Activated CD4-positive, alpha-beta T cell treated with anti-CD3 and anti-CD28 coated beads, Interleukin-2, amount 10 ng/mL, durations not matched to agents 24 days and 14 days (primary cell): ENCODE data around the gene UST. TPM values are rescaled to one million over a fixed set of nuclear protein-coding genes. Genes with fewer than 3 reads are reported as not detected.
"Not testable (repeated sequence)": the region's sequence is repeated elsewhere in the genome, so short reads cannot be mapped to it uniquely, and the experiment has no call there.

Experiments
- DNase-seq: peaks from one replicate; pipeline ENCODE4 v3.0.0; 2022
- H3K27ac Mint-ChIP-seq: one replicate; pipeline ENCODE4 v1.8.0; 2022; ENCODE audit warnings: mild to moderate bottlenecking, mixed read lengths
- H3K27me3 Mint-ChIP-seq: one replicate; pipeline ENCODE4 v1.8.0; 2022; ENCODE audit warnings: mixed read lengths
- H3K36me3 Mint-ChIP-seq: one replicate; pipeline ENCODE4 v1.8.0; 2022; ENCODE audit warnings: low read depth, mild to moderate bottlenecking, mixed read lengths
- H3K4me1 Mint-ChIP-seq: one replicate; pipeline ENCODE4 v1.8.0; 2021; ENCODE audit warnings: mixed read lengths
- H3K4me3 Mint-ChIP-seq: one replicate; pipeline ENCODE4 v1.8.0; 2022; ENCODE audit warnings: mild to moderate bottlenecking, moderate library complexity, mixed read lengths
- H3K9me3 Mint-ChIP-seq: one replicate; pipeline ENCODE4 v1.8.0; 2021; ENCODE audit warnings: mixed read lengths
- intact Hi-C: fragments of 100-400 bp; cut with micrococcal nuclease; formaldehyde crosslinking; loops from one replicate; pipeline ENCODE4 v1.15.1; 2023
- total RNA-seq: library from RNA; stranded (reverse); gene quantifications from 2 replicates; pipeline ENCODE4 v1.2.3, GENCODE V29; 2022

UST gene
- total RNA-seq, 1 donor from 2014 or later: 0.70 TPM

DNA sequence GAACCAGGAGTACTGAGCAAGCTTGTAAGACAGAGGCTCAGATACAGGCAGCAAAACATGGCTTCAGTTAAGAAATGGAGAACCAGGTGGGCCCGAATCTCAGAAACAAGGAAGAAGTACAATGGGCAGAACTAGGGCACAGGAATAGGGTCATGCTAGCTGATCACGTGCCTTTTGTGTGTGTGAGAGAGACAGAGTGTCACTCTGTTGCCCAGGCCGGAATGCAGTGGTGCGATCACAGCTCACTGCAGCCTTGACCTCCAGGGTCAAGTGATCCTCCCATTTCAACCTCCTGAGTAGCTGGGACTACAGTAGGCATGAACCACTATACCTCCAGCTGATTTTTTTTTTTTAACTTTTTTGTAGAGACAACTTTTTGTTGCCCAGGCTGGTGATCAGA, 257.8 kb downstream of the UST start:
- peaks cover 10% of the 10 kb centered on the region for H3K4me1 Mint-ChIP-seq
- DNase-seq: no peak
- H3K36me3 Mint-ChIP-seq: peaks cover 9% of the 10 kb centered on the region
- no peak overlapping the region for H3K27ac Mint-ChIP-seq
- intact Hi-C loops: no loop called here
- peaks cover 7% of the 10 kb centered on the region for H3K9me3 Mint-ChIP-seq
- peaks cover 17% of the 10 kb centered on the region for H3K27me3 Mint-ChIP-seq
- H3K4me3 Mint-ChIP-seq: no peak overlapping the region

DNA sequence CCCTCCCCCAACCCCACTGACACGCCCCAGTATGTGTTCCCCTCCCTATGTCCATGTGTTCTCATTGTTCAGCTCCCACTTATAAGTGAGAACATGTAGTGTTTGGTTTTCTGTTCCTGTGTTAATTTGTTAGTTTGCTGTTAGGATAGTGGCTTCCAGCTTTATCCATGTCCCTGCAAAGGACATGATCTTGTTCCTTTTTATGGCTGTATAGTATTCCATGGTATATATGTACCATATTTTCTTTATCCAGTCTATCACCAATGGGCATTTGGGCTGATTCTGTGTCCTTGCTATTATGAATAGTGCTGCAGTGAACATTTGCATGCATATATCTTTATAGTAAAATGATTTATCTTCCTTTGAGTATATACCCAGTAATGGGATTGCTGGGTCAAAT, 259.4 kb downstream of the UST start:
- peaks cover 20% of the 10 kb centered on the region for H3K27me3 Mint-ChIP-seq
- H3K9me3 Mint-ChIP-seq, H3K27ac Mint-ChIP-seq, H3K4me1 Mint-ChIP-seq, intact Hi-C loops, DNase-seq, H3K4me3 Mint-ChIP-seq, H3K36me3 Mint-ChIP-seq: not testable (repeated sequence)

GRCh38 chr6:149006671-149007070, 259.8 kb downstream of the UST start:
- H3K4me3 Mint-ChIP-seq: no peak overlapping the region
- H3K4me1 Mint-ChIP-seq: no peaks in the 10 kb centered on the region
- peaks cover 20% of the 10 kb centered on the region for H3K27me3 Mint-ChIP-seq
- H3K27ac Mint-ChIP-seq: no peak overlapping the region
- H3K9me3 Mint-ChIP-seq: peaks cover 7% of the 10 kb centered on the region
- intact Hi-C loops: no loop called here
- DNase-seq: no peak
- H3K36me3 Mint-ChIP-seq: no peaks in the 10 kb centered on the region

DNA sequence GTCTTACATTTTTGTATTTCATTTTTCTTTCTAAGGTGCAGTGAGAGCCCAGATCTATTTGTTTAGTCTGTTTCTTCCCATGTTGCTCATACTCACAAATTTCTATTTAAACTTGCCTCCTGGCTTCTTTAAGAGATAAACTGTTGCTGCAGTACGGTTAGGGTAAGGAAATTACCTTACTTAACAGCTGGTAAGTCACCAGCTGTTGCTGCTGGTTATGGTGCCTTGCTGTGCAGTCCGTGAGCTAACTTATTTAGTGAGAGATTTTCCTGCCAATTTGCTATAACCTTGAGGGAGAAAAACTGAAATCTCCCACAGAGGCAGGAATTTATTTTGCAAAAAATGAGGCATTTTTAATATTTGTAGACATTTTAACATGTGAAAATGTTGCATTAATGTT, 261.0 kb downstream of the UST start:
- no peaks in the 10 kb centered on the region for H3K4me1 Mint-ChIP-seq
- no peak overlapping the region for H3K4me3 Mint-ChIP-seq
- DNase-seq: no peak
- H3K9me3 Mint-ChIP-seq: peaks cover 7% of the 10 kb centered on the region
- H3K36me3 Mint-ChIP-seq: no peaks in the 10 kb centered on the region
- intact Hi-C loops: no loop called here
- peaks cover 25% of the 10 kb centered on the region for H3K27me3 Mint-ChIP-seq
- H3K27ac Mint-ChIP-seq: no peak overlapping the region

DNA sequence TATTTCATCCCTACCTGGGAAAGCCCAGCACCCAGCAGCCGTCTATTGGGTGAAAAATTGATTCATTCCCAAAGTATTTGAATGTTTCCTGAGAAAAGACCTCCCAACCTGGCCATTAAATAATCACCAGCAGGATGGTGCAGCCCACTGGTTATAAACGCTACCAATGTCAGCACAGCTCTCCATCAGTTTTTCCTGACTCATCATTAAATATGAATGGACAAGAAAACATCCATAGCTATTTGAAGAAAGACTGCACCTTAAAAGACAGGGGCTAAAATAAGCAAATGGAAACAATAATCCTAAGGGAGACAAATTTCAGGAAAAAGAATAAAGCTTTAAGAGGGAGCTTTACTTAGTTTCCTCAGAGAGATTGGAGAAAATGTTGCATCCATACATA, 261.9 kb downstream of the UST start:
- Mint-ChIP-seq H3K4me1 (no peaks in the 10 kb centered on the region), H3K27ac (no peak overlapping the region), H3K27me3 (peaks cover 25% of the 10 kb centered on the region), H3K36me3 (no peaks in the 10 kb centered on the region), H3K4me3 (no peak overlapping the region), H3K9me3 (peaks cover 7% of the 10 kb centered on the region)
- DNase-seq: no peak
- intact Hi-C loops: no loop called here

GRCh38 chr6:149012040-149012545, 265.3 kb downstream of the UST start:
- H3K36me3 Mint-ChIP-seq: no peaks in the 10 kb centered on the region
- DNase-seq: no peak
- peaks cover 23% of the 10 kb centered on the region for H3K27me3 Mint-ChIP-seq
- no peaks in the 10 kb centered on the region for H3K9me3 Mint-ChIP-seq
- H3K4me3 Mint-ChIP-seq: no peak overlapping the region
- no peaks in the 10 kb centered on the region for H3K4me1 Mint-ChIP-seq
- no peak overlapping the region for H3K27ac Mint-ChIP-seq
- intact Hi-C loops: no loop called here

DNA sequence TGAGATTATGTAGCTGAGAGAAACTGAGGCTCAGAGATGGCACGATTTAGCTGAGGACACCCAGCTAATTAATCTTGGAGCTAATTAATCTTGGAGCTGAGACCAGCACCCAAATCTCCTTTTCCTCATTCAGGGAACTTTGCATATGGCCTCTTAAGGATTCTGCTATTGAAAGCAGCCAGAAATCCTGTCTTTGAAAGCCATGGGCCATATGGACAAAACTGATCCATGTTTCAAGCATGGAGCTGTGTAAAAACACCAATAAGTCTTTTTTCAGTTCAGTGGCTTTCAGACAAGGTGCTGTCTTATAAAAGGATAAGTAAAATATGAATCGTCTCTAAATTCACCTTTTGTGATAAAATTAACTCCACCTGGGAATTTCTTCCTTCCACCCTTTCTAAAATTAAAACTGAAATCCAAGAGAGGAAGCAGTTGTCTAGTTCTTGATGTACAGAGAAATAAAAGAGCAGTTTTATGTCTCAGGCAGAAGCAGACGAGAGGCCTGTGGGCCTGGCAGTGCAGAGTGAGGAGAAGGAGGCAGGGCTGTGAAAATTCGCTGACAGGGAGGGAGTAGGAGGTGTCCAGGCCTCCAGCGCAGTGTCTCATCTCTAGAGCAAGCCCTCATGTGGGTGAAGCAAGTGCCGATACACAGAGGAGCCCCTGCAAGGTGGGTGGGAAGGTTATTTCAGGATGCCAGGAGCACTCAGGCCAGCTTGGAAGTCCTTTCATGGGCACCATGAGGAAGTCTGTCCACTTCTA, 266.9 kb downstream of the UST start:
- intact Hi-C loops: no loop called here
- Mint-ChIP-seq H3K9me3 (no peaks in the 10 kb centered on the region), H3K36me3 (no peaks in the 10 kb centered on the region), H3K27ac (no peak overlapping the region), H3K27me3 (peaks cover 20% of the 10 kb centered on the region), H3K4me3 (no peak overlapping the region), H3K4me1 (no peaks in the 10 kb centered on the region)
- no peak for DNase-seq

DNA sequence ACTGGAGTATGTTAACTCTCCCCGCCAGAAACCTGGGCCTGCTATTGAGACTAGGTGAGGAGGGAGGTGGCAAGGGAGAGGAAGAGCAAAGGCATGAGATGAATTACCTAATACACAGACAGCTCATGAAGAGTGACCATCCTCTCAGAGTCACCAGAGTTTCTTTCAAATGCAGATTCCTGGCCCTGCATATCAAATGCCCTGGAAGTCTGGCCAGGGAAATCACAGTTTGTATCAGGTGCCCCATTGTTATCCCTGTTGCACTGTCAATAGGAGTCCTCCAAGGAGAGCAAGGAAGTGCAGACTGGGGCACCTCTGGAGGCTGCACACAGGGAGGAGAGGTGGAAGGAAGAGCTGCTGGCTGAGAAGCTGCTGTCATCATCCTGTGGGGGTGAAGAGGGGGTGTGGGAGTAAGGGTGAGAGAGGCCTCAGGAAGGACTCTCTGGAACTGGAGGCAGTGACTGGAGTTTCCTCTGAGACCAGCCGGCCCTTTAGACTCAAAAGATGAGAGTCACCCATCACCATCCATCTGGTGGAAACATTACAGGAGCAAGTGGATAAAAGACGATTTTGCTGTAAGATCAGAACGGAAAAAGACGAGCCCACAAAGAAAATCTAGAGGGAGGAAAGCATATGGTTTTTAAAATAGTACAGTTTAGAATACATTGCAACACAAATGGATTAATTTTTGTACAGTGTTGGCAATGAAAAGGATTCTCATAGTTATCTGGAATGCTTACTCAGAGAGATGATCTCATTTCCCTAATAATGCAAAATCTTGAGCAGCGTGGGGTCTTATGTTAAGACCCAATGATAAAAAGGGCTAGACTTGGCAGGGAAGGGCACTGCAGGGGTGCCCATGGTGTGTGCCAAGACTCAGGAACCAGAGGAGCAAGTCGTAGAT, 268.1 kb downstream of the UST start:
- intact Hi-C loops: no loop called here
- no peak for DNase-seq
- Mint-ChIP-seq H3K27ac (no peak overlapping the region), H3K4me1 (no peaks in the 10 kb centered on the region), H3K4me3 (no peak overlapping the region), H3K27me3 (peaks cover 12% of the 10 kb centered on the region), H3K36me3 (no peaks in the 10 kb centered on the region), H3K9me3 (no peaks in the 10 kb centered on the region)

GRCh38 chr6:149015535-149016525, 269.0 kb downstream of the UST start:
- intact Hi-C loops: no loop called here
- Mint-ChIP-seq H3K4me1 (no peaks in the 10 kb centered on the region), H3K4me3 (no peak overlapping the region), H3K27ac (no peak overlapping the region), H3K27me3 (peaks cover 11% of the 10 kb centered on the region), H3K9me3 (no peaks in the 10 kb centered on the region), H3K36me3 (no peaks in the 10 kb centered on the region)
- no peak for DNase-seq

- no peak overlapping the region for H3K4me3 Mint-ChIP-seq
- no peak for DNase-seq
- no peaks in the 10 kb centered on the region for H3K36me3 Mint-ChIP-seq
These were observed 269.9 kb downstream of the UST start for GRCh38 chr6:149016716-149017115.

DNA sequence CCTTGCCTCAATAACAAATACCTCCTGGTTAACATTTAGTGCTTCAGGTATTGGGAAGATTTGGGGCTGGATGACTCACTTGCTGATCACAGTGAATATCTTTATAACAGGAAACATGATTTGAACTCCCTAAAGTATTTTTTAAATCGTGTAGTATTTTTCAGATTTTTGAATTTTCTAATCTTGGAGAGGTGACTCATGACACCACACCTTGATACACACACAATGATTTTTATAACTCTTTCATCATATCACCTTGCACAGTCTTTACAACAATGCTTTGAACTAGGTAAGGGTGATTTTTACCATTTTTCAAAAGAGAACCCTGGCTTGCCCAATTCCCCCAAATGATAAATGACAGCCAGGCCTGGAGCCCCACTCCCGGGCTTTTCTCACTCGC, 273.5 kb downstream of the UST start:
- H3K9me3 Mint-ChIP-seq: no peaks in the 10 kb centered on the region
- H3K27ac Mint-ChIP-seq: no peak overlapping the region
- H3K4me3 Mint-ChIP-seq: no peak overlapping the region
- peaks cover 4% of the 10 kb centered on the region for H3K27me3 Mint-ChIP-seq
- peaks cover 3% of the 10 kb centered on the region for H3K4me1 Mint-ChIP-seq
- no peak for DNase-seq
- peaks cover 7% of the 10 kb centered on the region for H3K36me3 Mint-ChIP-seq
- intact Hi-C loops: loop anchor here (10.0 kb wide), 1 partner anchor 456 kb away; no protein-coding TSS in a partner anchor

More at GRCh38 chr6:149016716-149017115, 269.9 kb downstream of the UST start:
- peaks cover 8% of the 10 kb centered on the region for H3K27me3 Mint-ChIP-seq
- H3K4me1 Mint-ChIP-seq: peaks cover 3% of the 10 kb centered on the region
- H3K27ac Mint-ChIP-seq: no peak overlapping the region
- intact Hi-C loops: no loop called here
- no peaks in the 10 kb centered on the region for H3K9me3 Mint-ChIP-seq

DNA sequence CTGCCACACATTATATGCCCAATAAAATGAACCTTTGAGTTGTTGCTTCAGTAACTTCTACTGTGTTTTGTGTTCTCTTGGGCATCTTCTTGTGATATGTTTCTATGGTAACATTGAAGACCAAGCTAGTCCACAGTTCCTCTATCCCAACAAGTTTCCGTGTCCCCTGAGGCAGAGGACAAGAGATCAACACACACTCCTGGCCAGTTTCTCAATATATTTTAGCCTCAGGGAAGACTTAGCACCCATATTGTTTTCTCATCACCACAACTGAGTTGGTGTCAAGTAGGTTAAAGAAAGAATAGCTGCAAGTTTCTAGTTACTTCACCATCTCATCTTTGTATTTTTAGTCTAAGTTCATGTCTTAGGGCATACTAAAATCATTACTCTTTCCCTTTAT, 277.5 kb downstream of the UST start:
- Mint-ChIP-seq H3K9me3 (peaks cover 4% of the 10 kb centered on the region), H3K36me3 (peaks cover 23% of the 10 kb centered on the region), H3K27me3 (no peaks in the 10 kb centered on the region), H3K4me1 (peaks cover 10% of the 10 kb centered on the region), H3K27ac (no peak overlapping the region), H3K4me3 (no peak overlapping the region)
- intact Hi-C loops: loop anchor here (10.0 kb wide), 1 partner anchor 460 kb away; no protein-coding TSS in a partner anchor
- DNase-seq: no peak

- peaks cover 4% of the 10 kb centered on the region for H3K9me3 Mint-ChIP-seq
- no peak for DNase-seq
- no peak overlapping the region for H3K4me3 Mint-ChIP-seq
- intact Hi-C loops: loop anchor here (10.0 kb wide), 1 partner anchor 460 kb away; no protein-coding TSS in a partner anchor
- peaks cover 16% of the 10 kb centered on the region for H3K4me1 Mint-ChIP-seq
- no peaks in the 10 kb centered on the region for H3K27me3 Mint-ChIP-seq
- H3K27ac Mint-ChIP-seq: no peak overlapping the region
- peaks cover 23% of the 10 kb centered on the region for H3K36me3 Mint-ChIP-seq
These were observed 278.2 kb downstream of the UST start for GRCh38 chr6:149025061-149025460.
